Regular cardiac myocyte (primary cell): ENCODE measurements around the gene EDARADD. TPM values are rescaled to one million over a fixed set of nuclear protein-coding genes. Genes with fewer than 3 reads are reported as not detected.

ENCODE experiments used
- total RNA-seq: library from RNA; depleted of rRNA; stranded (reverse); fragments of >200 nt; gene quantifications from 2 replicates; pipeline ENCODE4 v1.2.3, GENCODE V29; 2014

EDARADD gene
- total RNA-seq: under 0.01 and 0.19 TPM in 2 replicates

GRCh38 chr1:236393681-236394481, at the start of gene EDARADD:
Gene EDARADD, plus strand, starts transcription at chr1:236394286. Its CDS starts 159 bp downstream, at chr1:236394445.

GRCh38 chr1:236523704-236524141, 129.6 kb downstream of the EDARADD start, which contains the start of gene LGALS8:
Gene LGALS8, plus strand, starts transcription at chr1:236523982. Its CDS starts 2,089 bp downstream, at chr1:236526071.

Other genes with a start within 250 kb of the EDARADD start
- gene ERO1B, start 112.3 kb upstream of the EDARADD start, total RNA-seq: 3.1 and 3.3 TPM in 2 replicates
- gene LGALS8, start 129.7 kb downstream of the EDARADD start, total RNA-seq: 49.5 and 63.7 TPM in 2 replicates
- 28.5 and 41.2 TPM in 2 replicates for gene HEATR1, start 210.2 kb downstream of the EDARADD start, total RNA-seq